Keratinocyte (primary cell): Measurements from ENCODE around the gene MUC6. TPM values are rescaled to one million over a fixed set of nuclear protein-coding genes. Genes with fewer than 3 reads are reported as not detected.

Experiments
- DNase-seq: peaks from one replicate; pipeline ENCODE4 v3.0.0-alpha.2; 2011; ENCODE audit warnings: low read depth, missing footprints, low spot score
- FAIRE-seq: peaks from 2 replicates; lab custom pipeline; 2011; peaks lifted over from hg19 to GRCh38; lab: Jason Lieb, UNC
- H2AFZ ChIP-seq: 2 replicates; pipeline ENCODE4 v1.6.0; 2012; ENCODE audit warnings: low read length, control low read depth, inconsistent platforms; ENCODE audit not compliant: control insufficient read depth
- H3K27ac ChIP-seq: 2 replicates; pipeline ENCODE4 v1.5.1; 2011; ENCODE audit warnings: low read length; ENCODE audit not compliant: control insufficient read depth, insufficient read depth
- H3K27me3 ChIP-seq: 3 replicates; pipeline ENCODE4 v1.6.0; 2011; ENCODE audit warnings: low read length; ENCODE audit not compliant: control insufficient read depth, insufficient read depth; ENCODE audit errors: extremely low read depth
- H3K36me3 ChIP-seq, 2 experiments: 2 replicates in 1 of 2; 3 replicates in 1 of 2; pipeline ENCODE4 v1.5.1; 2011; ENCODE audit warnings: low read length in 2 of 2, mild to moderate bottlenecking in 1 of 2; ENCODE audit not compliant: control insufficient read depth in 2 of 2, insufficient read depth in 2 of 2; ENCODE audit errors: extremely low read depth in 1 of 2
- H3K4me1 ChIP-seq: 3 replicates; pipeline ENCODE4 v1.5.1; 2011; ENCODE audit warnings: low read length; ENCODE audit not compliant: control insufficient read depth, insufficient read depth; ENCODE audit errors: extremely low read depth
- H3K4me2 ChIP-seq: 3 replicates; pipeline ENCODE4 v1.6.0; 2011; ENCODE audit warnings: low read depth, low read length; ENCODE audit not compliant: control insufficient read depth, insufficient read depth; ENCODE audit errors: extremely low read depth
- H3K4me3 ChIP-seq, 3 experiments: fragments of 200-600 bp in 1 of 3; sonication (generic) in 1 of 3; 2 replicates in 2 of 3; 3 replicates in 1 of 3; pipeline ENCODE4 v1.5.1; 2011 to 2016; ENCODE audit warnings: low read length in 3 of 3, mild to moderate bottlenecking in 3 of 3, control low read depth in 2 of 3, inconsistent platforms in 1 of 3, low read depth in 1 of 3, mixed read lengths in 1 of 3, mixed run types in 1 of 3, moderate library complexity in 1 of 3; ENCODE audit not compliant: control insufficient read depth in 2 of 3, insufficient read depth in 2 of 3; ENCODE audit errors: extremely low read depth in 1 of 3
- H3K79me2 ChIP-seq: 2 replicates; pipeline ENCODE4 v1.6.0; 2012; ENCODE audit warnings: low read length; ENCODE audit not compliant: control insufficient read depth, insufficient read depth
- H3K9ac ChIP-seq: 3 replicates; pipeline ENCODE4 v1.6.0; 2011; ENCODE audit warnings: low read length; ENCODE audit not compliant: control insufficient read depth, insufficient read depth; ENCODE audit errors: extremely low read depth
- H3K9me1 ChIP-seq: 3 replicates; pipeline ENCODE4 v1.6.0; 2011; ENCODE audit warnings: low read length; ENCODE audit not compliant: control insufficient read depth, insufficient read depth; ENCODE audit errors: extremely low read depth
- H3K9me3 ChIP-seq: 2 replicates; pipeline ENCODE4 v1.5.1; 2012; ENCODE audit warnings: low read depth, low read length; ENCODE audit not compliant: control insufficient read depth
- H4K20me1 ChIP-seq: 3 replicates; pipeline ENCODE4 v1.6.0; 2011; ENCODE audit warnings: low read length; ENCODE audit not compliant: control insufficient read depth, insufficient read depth; ENCODE audit errors: extremely low read depth
- CTCF ChIP-seq, 3 experiments: IDR thresholded peaks in 1 of 3; conservative IDR thresholded peaks in 1 of 3; optimal IDR thresholded peaks in 1 of 3; 2 replicates in 2 of 3; 3 replicates in 1 of 3; pipeline versions ENCODE3 to v1.5.1; 2011; ENCODE audit warnings: low read length in 3 of 3, mild to moderate bottlenecking in 3 of 3, moderate library complexity in 2 of 3, control low read depth in 1 of 3, inconsistent platforms in 1 of 3; ENCODE audit not compliant: insufficient read depth in 2 of 3; ENCODE audit errors: extremely low read depth in 1 of 3
- EZH2 ChIP-seq: IDR thresholded peaks from one replicate; pipeline ENCODE4 v1.6.1; 2012; ENCODE audit warnings: inconsistent platforms, mild to moderate bottlenecking, low read length, moderate library complexity
- dilution Hi-C: fragments of 300-500 bp; cut with MboI; formaldehyde crosslinking; loops from one replicate; pipeline ENCODE4 v1.7.0; 2020; ENCODE audit warnings: low sequenced_read_pairs; ENCODE audit not compliant: extremely low pct_ligation_motif_present
- polyA plus RNA-seq, 5 experiments: library from polyadenylated mRNA; depleted of rRNA in 3 of 5; stranded (reverse) in 3 of 5; stranded (forward) in 1 of 5; unstranded in 1 of 5; fragments of >200 nt; gene quantifications; 1 replicate in 1 of 5; 2 replicates in 3 of 5; 3 replicates in 1 of 5; pipeline versions ENCODE4 v1.2.1 to v1.2.3, GENCODE V29; 2011 to 2012; ENCODE audit warnings: missing spikeins in 2 of 5, low read depth in 1 of 5, low replicate concordance in 1 of 5

Gene MUC6
- polyA plus RNA-seq, 1 donor (not counting 4 experiments of a cell fraction or from before 2014, with no cell fraction given): not detected

GRCh38 chr11:1008803-1009145, 27.7 kb downstream of the MUC6 start:
- FAIRE-seq (no peak), DNase-seq (no peak)
- Histone ChIP-seq H2AFZ (no peak overlapping the region), H3K9me3 (no peaks in the 10 kb centered on the region), H3K27ac (no peak overlapping the region), H3K4me2 (no peak overlapping the region), H4K20me1 (peaks cover 6% of the 10 kb centered on the region), H3K9me1 (no peaks in the 10 kb centered on the region), H3K79me2 (no peaks in the 10 kb centered on the region), H3K4me3 (no peak overlapping the region), H3K9ac (no peak overlapping the region), H3K4me1 (no peaks in the 10 kb centered on the region), H3K36me3 (peaks cover 34 to 35% of the 10 kb centered on the region in 2 experiments), H3K27me3 (no peaks in the 10 kb centered on the region)
- dilution Hi-C loops: no loop called here
- no peak for TF ChIP-seq CTCF (optimal IDR thresholded peaks at IDR 0.05 in 1 of 3, IDR thresholded peaks at IDR 0.05 in 1 of 3, conservative IDR thresholded peaks at IDR 0.05 in 1 of 3; ENCODE audit: extremely low read depth in 1 of 3, insufficient read depth in 2 of 3, low read length in 3 of 3)
- TF ChIP-seq EZH2: no peak

GRCh38 chr11:1008001-1008802, 28.3 kb downstream of the MUC6 start:
- H3K9me1 ChIP-seq: no peaks in the 10 kb centered on the region
- no peaks in the 10 kb centered on the region for H3K79me2 ChIP-seq
- dilution Hi-C loops: no loop called here
- H3K9me3 ChIP-seq: no peaks in the 10 kb centered on the region
- H3K27me3 ChIP-seq: no peaks in the 10 kb centered on the region
- DNase-seq: no peak
- no peak overlapping the region for H3K4me2 ChIP-seq
- H3K4me3 ChIP-seq: no peak overlapping the region
- no peak for FAIRE-seq
- no peaks in the 10 kb centered on the region for H3K4me1 ChIP-seq
- no peak overlapping the region for H3K9ac ChIP-seq
- no peak for TF ChIP-seq CTCF (optimal IDR thresholded peaks at IDR 0.05 in 1 of 3, IDR thresholded peaks at IDR 0.05 in 1 of 3, conservative IDR thresholded peaks at IDR 0.05 in 1 of 3; ENCODE audit: extremely low read depth in 1 of 3, insufficient read depth in 2 of 3, low read length in 3 of 3)
- no peak for TF ChIP-seq EZH2
- peaks cover 34 to 37% of the 10 kb centered on the region in 2 experiments for H3K36me3 ChIP-seq
- no peak overlapping the region for H3K27ac ChIP-seq
- peaks cover 6% of the 10 kb centered on the region for H4K20me1 ChIP-seq
- H2AFZ ChIP-seq: no peak overlapping the region
